GM03348 (cell line): Measurements from ENCODE around the gene DNM3.
"Not testable (repeated sequence)": the region's sequence is repeated elsewhere in the genome, so short reads cannot be mapped to it uniquely, and the experiment has no call there.

ENCODE experiments used
- DNase-seq: peaks from one replicate; pipeline ENCODE4 v3.0.0; 2012; ENCODE audit warnings: low spot score

Gene DNM3

DNA sequence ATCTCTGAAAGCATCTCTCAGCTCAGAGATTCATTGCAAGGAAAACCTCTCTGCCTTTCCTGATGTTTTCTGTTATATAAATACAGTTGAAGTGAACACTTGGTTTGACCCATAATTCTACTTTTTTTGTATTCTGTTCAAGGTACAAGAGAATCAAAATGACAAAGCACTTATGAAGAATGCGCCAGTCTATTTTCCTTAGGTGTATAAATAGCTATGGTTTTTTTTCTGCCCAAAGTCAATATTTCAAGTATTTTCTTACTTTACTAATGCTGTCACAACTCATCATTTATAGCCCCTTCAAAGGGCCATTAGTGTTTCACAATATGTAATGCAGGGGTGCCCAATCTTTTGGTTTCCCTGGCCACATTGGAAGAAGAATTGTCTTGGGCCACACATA lies 436.7 kb downstream of the DNM3 start:
- DNase-seq: no peak

DNA sequence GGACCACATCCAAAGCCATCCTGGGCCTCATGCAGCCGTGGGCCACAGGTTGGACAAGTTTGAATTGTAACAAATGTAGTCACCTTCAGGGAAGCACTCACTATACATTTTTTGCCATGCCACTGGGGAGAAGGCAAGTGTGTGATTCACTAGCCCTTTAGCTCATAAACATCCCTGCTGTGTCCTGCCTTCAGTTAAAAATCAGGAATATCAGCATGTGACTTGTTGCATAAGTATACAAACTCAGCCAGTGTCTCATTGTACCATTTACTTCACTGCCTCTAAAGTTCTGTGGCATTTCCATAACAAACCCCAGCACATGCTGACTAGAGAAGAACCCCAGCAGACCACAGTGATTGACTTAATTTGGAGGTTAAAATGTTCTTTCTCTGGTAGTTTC lies 437.2 kb downstream of the DNM3 start:
- DNase-seq: peak; percentile 26

GRCh38 chr1:172279939-172280636 lies 438.8 kb downstream of the DNM3 start:
- DNase-seq: no peak

- peak; percentile 6 for DNase-seq
These were observed 442.5 kb downstream of the DNM3 start for GRCh38 chr1:172283766-172284165.

DNA sequence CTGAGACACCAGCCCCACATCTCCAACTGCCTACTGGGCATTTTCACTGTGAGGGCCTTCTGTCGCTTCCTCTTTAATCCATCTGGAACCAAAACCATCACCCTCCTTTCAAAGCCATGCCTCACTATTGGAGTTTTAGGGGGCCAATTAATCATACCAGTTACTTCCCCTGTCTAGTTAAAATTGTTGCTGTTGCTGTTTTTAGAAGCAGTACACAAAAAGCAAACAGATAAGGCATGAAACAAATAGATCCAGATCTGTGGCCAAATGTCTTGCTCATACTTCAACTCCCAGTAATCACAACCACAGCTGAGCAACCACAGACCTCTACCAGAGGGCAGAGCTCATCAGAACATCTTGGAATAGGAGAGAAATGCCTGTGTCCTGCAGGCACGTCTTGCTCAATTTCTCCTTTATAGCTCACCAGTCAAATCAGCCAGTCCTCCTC lies 445.4 kb downstream of the DNM3 start:
- DNase-seq: peak; percentile 79

DNA sequence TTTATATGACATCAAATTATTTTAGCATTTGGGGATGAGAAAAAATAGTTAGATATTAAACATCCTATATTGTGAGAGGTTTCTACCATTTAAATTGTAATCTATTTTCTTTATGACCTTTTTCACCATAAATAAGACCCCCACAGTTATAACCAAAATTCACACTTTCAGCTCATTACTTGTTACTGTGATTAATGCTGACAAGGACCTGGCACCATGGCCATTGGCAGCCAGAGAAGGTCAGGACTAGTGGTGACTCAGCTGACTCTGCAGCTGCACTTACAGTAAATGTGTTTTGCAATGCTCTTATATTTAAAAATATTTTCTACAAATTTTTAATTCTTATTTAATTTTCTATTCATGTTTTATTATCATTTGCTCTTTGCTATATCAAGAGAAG lies 445.9 kb downstream of the DNM3 start:
- DNase-seq: peak; percentile 64

- DNase-seq: no peak
These were observed 447.3 kb downstream of the DNM3 start for GRCh38 chr1:172288581-172288980.

- no peak for DNase-seq
These were observed 448.1 kb downstream of the DNM3 start for GRCh38 chr1:172289448-172289847.

DNA sequence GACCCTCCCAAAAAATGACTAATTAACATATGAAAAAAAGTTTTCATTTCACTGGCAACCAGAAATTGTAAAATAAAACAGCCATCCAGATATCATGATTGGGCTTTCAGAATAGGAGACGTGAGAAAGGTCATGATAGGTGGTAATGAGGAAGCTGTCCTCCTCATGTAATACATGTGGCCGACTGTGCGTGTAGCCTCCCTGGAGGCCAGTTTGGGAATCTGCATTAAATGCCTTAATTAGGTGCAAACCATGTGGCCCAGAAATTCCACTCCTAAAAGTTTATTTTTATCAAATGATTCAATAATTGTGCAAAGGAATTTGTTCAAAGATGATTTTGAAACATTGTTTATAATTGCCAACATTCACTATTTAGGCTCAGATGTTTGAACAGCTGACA lies 451.5 kb downstream of the DNM3 start:
- no peak for DNase-seq

DNA sequence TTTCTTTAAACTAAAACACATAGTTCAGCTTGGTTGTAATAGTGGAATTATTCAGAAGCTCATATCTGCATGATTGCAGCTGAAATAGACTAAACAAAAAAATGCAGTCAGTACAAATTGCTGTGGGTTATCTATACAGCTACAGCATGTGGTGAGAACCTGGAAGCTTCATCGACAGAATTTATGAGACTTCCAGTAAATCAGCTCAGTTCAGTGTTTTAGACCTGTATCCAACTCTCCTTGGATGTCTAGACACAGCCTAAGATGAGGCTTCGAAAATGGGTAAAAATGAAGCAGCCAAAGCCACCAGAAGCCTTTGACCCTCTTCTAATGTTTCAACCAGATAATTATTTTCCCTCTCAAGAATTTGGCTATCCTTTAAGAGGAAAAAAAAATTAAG lies 452.1 kb downstream of the DNM3 start:
- DNase-seq: peak; percentile 49

DNA sequence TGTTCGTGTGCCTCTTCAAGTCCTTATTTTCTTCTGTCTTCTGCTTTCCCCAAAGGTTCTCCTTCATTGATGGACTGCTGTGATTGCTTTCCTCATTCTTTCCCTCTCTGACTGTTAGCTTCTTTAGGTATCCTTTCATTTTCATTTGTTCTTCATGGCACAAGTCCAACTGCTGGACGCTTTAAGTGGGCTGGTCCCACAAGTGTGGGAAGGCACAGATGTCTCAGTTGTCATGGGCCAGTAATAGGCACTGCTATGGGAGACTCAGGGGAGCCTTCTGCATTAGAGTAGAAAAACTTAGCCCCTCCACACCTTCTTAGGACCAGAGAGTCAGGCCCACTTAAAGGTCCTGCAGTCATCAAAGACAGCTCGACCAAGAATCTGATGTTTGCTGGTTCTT lies 456.8 kb downstream of the DNM3 start:
- DNase-seq: no peak

- DNase-seq: no peak
These were observed 457.6 kb downstream of the DNM3 start for GRCh38 chr1:172298911-172299310.

GRCh38 chr1:172299515-172299914 lies 458.2 kb downstream of the DNM3 start:
- DNase-seq: no peak

GRCh38 chr1:172307508-172307907 lies 466.2 kb downstream of the DNM3 start:
- DNase-seq: not testable (repeated sequence)

DNA sequence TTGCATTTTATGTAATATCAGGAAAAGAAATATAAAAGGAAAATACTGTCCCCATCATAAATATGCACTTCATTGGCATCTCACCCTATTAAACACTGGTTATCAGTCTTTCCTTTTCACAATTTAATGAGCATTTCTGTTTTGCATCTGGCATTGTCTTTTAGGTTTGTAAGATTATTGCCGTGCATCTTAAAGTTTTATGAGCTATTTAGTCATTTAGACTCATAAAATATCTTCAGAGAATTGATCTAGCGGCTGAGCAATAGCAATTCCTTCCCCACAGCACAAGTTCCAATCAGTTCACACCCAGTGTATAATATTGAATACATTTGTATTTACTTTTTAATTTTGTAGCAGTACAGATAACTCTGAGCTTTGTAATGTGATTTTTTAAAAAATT lies 466.8 kb downstream of the DNM3 start:
- no peak for DNase-seq

- DNase-seq: no peak
These were observed 467.3 kb downstream of the DNM3 start for GRCh38 chr1:172308577-172308976.

- peak; percentile 28 for DNase-seq
These were observed 479.4 kb downstream of the DNM3 start for GRCh38 chr1:172320733-172321132.

- peak; percentile 57 for DNase-seq
These were observed 480.2 kb downstream of the DNM3 start for GRCh38 chr1:172321451-172321850.

DNA sequence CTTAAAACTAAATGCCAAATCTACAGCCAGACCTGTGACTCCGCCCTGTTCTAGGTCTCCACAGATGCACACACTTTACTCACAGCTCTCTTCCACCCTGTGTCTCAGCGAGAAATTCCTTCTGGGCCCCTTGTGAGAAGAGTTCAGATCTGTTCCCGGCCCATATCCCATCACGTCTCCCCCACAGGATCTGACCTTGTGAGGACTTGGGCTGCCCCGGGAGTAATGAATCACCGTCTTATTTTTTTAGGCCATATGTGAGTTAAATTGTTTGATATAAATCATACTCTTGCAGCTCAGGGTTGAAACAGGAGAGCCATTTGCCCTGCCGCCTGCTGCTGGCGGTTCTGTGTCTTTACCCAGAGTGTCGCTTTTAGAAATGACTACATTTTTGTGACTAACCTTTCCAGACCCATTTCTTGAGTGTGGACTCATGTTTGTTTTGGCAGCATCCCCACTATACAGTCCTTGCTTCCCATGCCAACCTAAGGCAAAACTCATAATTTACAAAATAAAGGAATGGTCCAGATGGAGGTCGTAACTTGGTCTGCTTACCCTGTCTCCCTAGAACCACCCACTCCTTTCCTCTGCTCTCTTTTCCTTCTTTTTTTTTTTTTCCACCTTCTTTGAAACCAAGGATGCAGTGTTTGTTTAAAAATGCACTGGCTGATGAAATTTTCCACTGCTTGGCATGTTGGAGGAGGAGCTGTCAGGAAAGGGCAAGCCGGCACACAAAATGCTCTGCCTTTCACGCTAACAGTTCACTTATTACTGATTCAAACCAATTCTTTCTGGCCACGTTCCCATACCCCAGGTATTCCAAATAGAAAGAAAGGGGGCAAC lies 481.1 kb downstream of the DNM3 start:
- peak; percentile 72 for DNase-seq

- DNase-seq: no peak
These were observed 482.4 kb downstream of the DNM3 start for GRCh38 chr1:172323686-172324085.

GRCh38 chr1:172324086-172324485 lies 482.8 kb downstream of the DNM3 start:
- no peak for DNase-seq

DNA sequence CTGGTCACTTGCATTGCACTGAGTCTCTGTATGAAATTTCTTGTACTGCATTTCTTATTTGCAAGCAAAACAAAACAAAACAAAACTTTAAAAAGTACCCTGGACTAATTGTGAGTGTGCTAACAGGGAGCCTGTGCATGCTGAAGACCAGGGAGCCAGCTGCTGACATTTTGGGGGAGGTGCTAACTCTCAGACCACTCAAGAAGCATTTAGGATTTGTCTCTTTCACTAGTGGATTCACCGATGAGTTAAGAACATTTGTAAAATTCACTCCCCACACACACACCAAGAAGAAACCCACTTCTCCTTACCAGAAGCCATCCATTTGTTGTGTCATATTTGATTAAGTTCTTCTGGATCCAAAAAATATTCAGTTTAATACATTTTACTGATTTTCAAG lies 483.5 kb downstream of the DNM3 start:
- no peak for DNase-seq

GRCh38 chr1:172325531-172325930 lies 484.2 kb downstream of the DNM3 start:
- DNase-seq: no peak
